ENCODE data around the gene HRH1. TPM values are rescaled to one million over a fixed set of nuclear protein-coding genes. Genes with fewer than 3 reads are reported as not detected.
"Not testable (repeated sequence)": the region's sequence is repeated elsewhere in the genome, so short reads cannot be mapped to it uniquely, and the experiment has no call there.

HRH1 gene
- total RNA-seq, 1 donor from 2014 or later: 0.31 TPM

GRCh38 chr3:11199902-11200845, 45.9 kb downstream of the HRH1 start:
- Mint-ChIP-seq H3K27ac (no peak overlapping the region), H3K4me3 (no peak overlapping the region), H3K4me1 (peaks cover 13% of the 10 kb centered on the region), H3K9me3 (peaks cover 3% of the 10 kb centered on the region), H3K36me3 (no peaks in the 10 kb centered on the region), H3K27me3 (ENCODE audit: low read depth) (peaks cover 20% of the 10 kb centered on the region)
- TF ChIP-seq CTCF (IDR thresholded peaks at IDR 0.05; ENCODE audit: unreplicated experiment): no peak
- DNase-seq (ENCODE audit: low spot score in 2 of 2, unreplicated experiment in 2 of 2): no peak

GRCh38 chr3:11201251-11202019, 47.1 kb downstream of the HRH1 start:
- Mint-ChIP-seq H3K4me3 (no peak overlapping the region), H3K36me3 (no peaks in the 10 kb centered on the region), H3K27ac (no peak overlapping the region), H3K27me3 (ENCODE audit: low read depth) (peaks cover 8% of the 10 kb centered on the region), H3K9me3 (peaks cover 3% of the 10 kb centered on the region), H3K4me1 (peaks cover 7% of the 10 kb centered on the region)
- no peak for TF ChIP-seq CTCF (IDR thresholded peaks at IDR 0.05; ENCODE audit: unreplicated experiment)
- no peak for DNase-seq (ENCODE audit: low spot score in 2 of 2, unreplicated experiment in 2 of 2)

- no peaks in the 10 kb centered on the region for H3K4me1 Mint-ChIP-seq
Observed at GRCh38 chr3:11203961-11204360, 49.7 kb downstream of the HRH1 start.

GRCh38 chr3:11204697-11205348, 50.5 kb downstream of the HRH1 start:
- no peak for DNase-seq (ENCODE audit: low spot score in 2 of 2, unreplicated experiment in 2 of 2)
- H3K4me1 Mint-ChIP-seq: no peaks in the 10 kb centered on the region
- H3K9me3 Mint-ChIP-seq: peaks cover 2% of the 10 kb centered on the region
- no peak for TF ChIP-seq CTCF (IDR thresholded peaks at IDR 0.05; ENCODE audit: unreplicated experiment)
- no peaks in the 10 kb centered on the region for H3K36me3 Mint-ChIP-seq
- no peak overlapping the region for H3K4me3 Mint-ChIP-seq
- H3K27me3 Mint-ChIP-seq (ENCODE audit: low read depth): peaks cover 5% of the 10 kb centered on the region
- no peak overlapping the region for H3K27ac Mint-ChIP-seq

More at GRCh38 chr3:11203961-11204360, 49.7 kb downstream of the HRH1 start:
- no peak for DNase-seq (ENCODE audit: low spot score in 2 of 2, unreplicated experiment in 2 of 2)
- Mint-ChIP-seq H3K27me3 (ENCODE audit: low read depth) (peaks cover 5% of the 10 kb centered on the region), H3K4me3 (no peak overlapping the region), H3K9me3 (peaks cover 3% of the 10 kb centered on the region), H3K27ac (no peak overlapping the region), H3K36me3 (no peaks in the 10 kb centered on the region)
- TF ChIP-seq CTCF (IDR thresholded peaks at IDR 0.05; ENCODE audit: unreplicated experiment): no peak

GRCh38 chr3:11205881-11206280, 51.6 kb downstream of the HRH1 start:
- not testable (repeated sequence) for H3K36me3 Mint-ChIP-seq; H3K27ac Mint-ChIP-seq; H3K27me3 Mint-ChIP-seq (ENCODE audit: low read depth); H3K9me3 Mint-ChIP-seq; H3K4me3 Mint-ChIP-seq; H3K4me1 Mint-ChIP-seq; DNase-seq (ENCODE audit: low spot score in 2 of 2, unreplicated experiment in 2 of 2)

Measured in mesothelial cell of epicardium (in vitro differentiated cells).